ENCODE results near the gene WDR41.
"Not testable (repeated sequence)": the region's sequence is repeated elsewhere in the genome, so short reads cannot be mapped to it uniquely, and the experiment has no call there.

Gene WDR41

GRCh38 chr5:77402796-77403195, 89.3 kb downstream of the WDR41 start:
- FAIRE-seq = no peak

GRCh38 chr5:77400645-77401044, 91.5 kb downstream of the WDR41 start:
- no peak for FAIRE-seq

GRCh38 chr5:77398896-77399295, 93.2 kb downstream of the WDR41 start:
- FAIRE-seq = no peak

GRCh38 chr5:77398458-77398857, 93.7 kb downstream of the WDR41 start:
- FAIRE-seq = no peak

GRCh38 chr5:77397686-77398292, 94.3 kb downstream of the WDR41 start:
- no peak for FAIRE-seq

GRCh38 chr5:77396017-77396416, 96.1 kb downstream of the WDR41 start:
- FAIRE-seq = no peak

GRCh38 chr5:77394064-77394715, 97.9 kb downstream of the WDR41 start:
- no peak for FAIRE-seq

GRCh38 chr5:77391240-77391765, 100.8 kb downstream of the WDR41 start:
- FAIRE-seq = no peak

GRCh38 chr5:77390795-77391194, 101.3 kb downstream of the WDR41 start:
- FAIRE-seq = no peak

GRCh38 chr5:77390221-77390620, 101.9 kb downstream of the WDR41 start:
- FAIRE-seq = no peak

- FAIRE-seq = no peak
Observed at GRCh38 chr5:77389746-77390145, 102.4 kb downstream of the WDR41 start.

GRCh38 chr5:77386340-77386739, 105.8 kb downstream of the WDR41 start:
- FAIRE-seq = not testable (repeated sequence)

GRCh38 chr5:77383336-77383735, 108.8 kb downstream of the WDR41 start:
- not testable (repeated sequence) for FAIRE-seq

Data from endometrium (tissue), 2 donors.